HepG2 (cell line): ENCODE data around the gene CCNL1. TPM values are rescaled to one million over a fixed set of nuclear protein-coding genes. Genes with fewer than 3 reads are reported as not detected.

ENCODE experiments used
- AGO2 ChIP-seq: fragments of 200-400 bp; formaldehyde crosslinking; optimal IDR thresholded peaks from 2 replicates; pipeline ENCODE3; 2017; ENCODE audit warnings: mild to moderate bottlenecking, low read depth, low read length, moderate library complexity
- CENPT ChIP-seq: sonication (generic); formaldehyde crosslinking; IDR thresholded peaks from 2 replicates; pipeline ENCODE4 v1.8.0; 2022; ENCODE audit warnings: low read depth, mild to moderate bottlenecking, moderate library complexity, missing genetic modification reagents
- DDIT3 ChIP-seq: sonication (generic); formaldehyde crosslinking; IDR thresholded peaks from 2 replicates; pipeline ENCODE4 v1.4.0; 2020; ENCODE audit warnings: mild to moderate bottlenecking, missing genetic modification reagents
- DR1 ChIP-seq: sonication (generic); formaldehyde crosslinking; IDR thresholded peaks from 2 replicates; pipeline ENCODE4 v1.8.0; 2021; ENCODE audit warnings: mild to moderate bottlenecking, missing genetic modification reagents, inconsistent platforms
- FLYWCH1 ChIP-seq: sonication (generic); formaldehyde crosslinking; IDR thresholded peaks from 2 replicates; pipeline ENCODE4 v1.8.1; 2023; ENCODE audit warnings: mild to moderate bottlenecking, missing genetic modification reagents
- HOXD1 ChIP-seq: sonication (generic); formaldehyde crosslinking; IDR thresholded peaks from 2 replicates; pipeline ENCODE4 v1.5.0; 2020; ENCODE audit warnings: missing genetic modification reagents
- KDM4B ChIP-seq: sonication (generic); formaldehyde crosslinking; IDR thresholded peaks from 2 replicates; pipeline ENCODE4 v1.4.0; 2020; ENCODE audit warnings: missing genetic modification reagents
- KDM5B ChIP-seq: sonication (generic); formaldehyde crosslinking; IDR thresholded peaks from 2 replicates; pipeline ENCODE4 v1.4.0; 2020; ENCODE audit warnings: missing genetic modification reagents, mild to moderate bottlenecking, borderline replicate concordance
- MAF1 ChIP-seq: sonication (generic); formaldehyde crosslinking; IDR thresholded peaks from 2 replicates; pipeline ENCODE4 v1.5.0; 2020; ENCODE audit warnings: missing genetic modification reagents, borderline replicate concordance
- NCOA5 ChIP-seq: sonication (generic); formaldehyde crosslinking; IDR thresholded peaks from 2 replicates; pipeline ENCODE4 v1.4.0; 2020; ENCODE audit warnings: missing genetic modification reagents
- NKX3-1 ChIP-seq: sonication (generic); formaldehyde crosslinking; IDR thresholded peaks from 2 replicates; pipeline ENCODE4 v1.5.0; 2020; ENCODE audit warnings: missing genetic modification reagents
- NR2F2 ChIP-seq: IDR thresholded peaks from 2 replicates; pipeline ENCODE4 v1.6.1; 2012; ENCODE audit warnings: low read depth, inconsistent platforms, borderline replicate concordance
- PCBP2 ChIP-seq: fragments of 200-400 bp; formaldehyde crosslinking; optimal IDR thresholded peaks from 2 replicates; pipeline ENCODE3; 2018; ENCODE audit warnings: low read length, low read depth; ENCODE audit not compliant: poor library complexity, severe bottlenecking
- SP2 ChIP-seq: sonication (generic); formaldehyde crosslinking; IDR thresholded peaks from 2 replicates; pipeline ENCODE4 v1.5.1; 2020; ENCODE audit warnings: mild to moderate bottlenecking, missing genetic modification reagents
- TEAD2 ChIP-seq: sonication (generic); formaldehyde crosslinking; IDR thresholded peaks from 2 replicates; pipeline ENCODE4 v1.9.0; 2021; ENCODE audit warnings: missing genetic modification reagents
- U2AF2 ChIP-seq: fragments of 200-400 bp; formaldehyde crosslinking; IDR thresholded peaks from 2 replicates; pipeline ENCODE4 v1.6.1; 2017; ENCODE audit warnings: low read depth, mild to moderate bottlenecking, low read length
- XRCC5 ChIP-seq: fragments of 200-400 bp; formaldehyde crosslinking; optimal IDR thresholded peaks from 2 replicates; pipeline ENCODE3; 2017; ENCODE audit warnings: mild to moderate bottlenecking, low read length
- ZNF136 ChIP-seq: sonication (generic); formaldehyde crosslinking; IDR thresholded peaks from 2 replicates; pipeline ENCODE4 v1.8.1; 2022; ENCODE audit warnings: low read depth, mild to moderate bottlenecking, moderate library complexity, missing genetic modification reagents
- ZNF276 ChIP-seq: sonication (generic); formaldehyde crosslinking; IDR thresholded peaks from 2 replicates; pipeline ENCODE4 v1.4.0; 2020; ENCODE audit warnings: mild to moderate bottlenecking, low read depth, missing genetic modification reagents
- ZNF329 ChIP-seq: sonication (generic); formaldehyde crosslinking; IDR thresholded peaks from 2 replicates; pipeline ENCODE4 v1.9.0; 2021; ENCODE audit warnings: low read depth, mild to moderate bottlenecking, missing genetic modification reagents
- ZNF382 ChIP-seq: sonication (generic); formaldehyde crosslinking; IDR thresholded peaks from 2 replicates; pipeline ENCODE4 v1.5.0; 2020; ENCODE audit warnings: missing genetic modification reagents, mild to moderate bottlenecking, borderline replicate concordance
- ZNF446 ChIP-seq: sonication (generic); formaldehyde crosslinking; IDR thresholded peaks from 2 replicates; pipeline ENCODE4 v1.5.0; 2020; ENCODE audit warnings: mild to moderate bottlenecking, missing genetic modification reagents
- ZNF598 ChIP-seq: sonication (generic); formaldehyde crosslinking; IDR thresholded peaks from 2 replicates; pipeline ENCODE4 v1.5.1; 2020; ENCODE audit warnings: mild to moderate bottlenecking, missing genetic modification reagents, borderline replicate concordance
- ZNF883 ChIP-seq: sonication (generic); formaldehyde crosslinking; IDR thresholded peaks from 2 replicates; pipeline ENCODE4 v1.5.1; 2020; ENCODE audit warnings: mild to moderate bottlenecking, missing genetic modification reagents; ENCODE audit errors: not compliant biosample characterization
- polyA plus RNA-seq, 8 experiments: library from polyadenylated mRNA; depleted of rRNA in 3 of 8; stranded (reverse) in 7 of 8; unstranded in 1 of 8; fragments of >200 nt; fragmentation: Illumina TruSeq in 4 of 8; extraction: Trizol in 4 of 8; gene quantifications; 2 replicates each; pipeline versions ENCODE4 v1.2.1 to v1.2.3, GENCODE V29; 2011 to 2016; ENCODE audit warnings: low read depth in 4 of 8, missing spikeins in 1 of 8, mixed read lengths in 1 of 8; ENCODE audit not compliant: insufficient read depth in 1 of 8
- total RNA-seq, 5 experiments: library from RNA; depleted of rRNA; stranded (reverse); fragments of >200 nt; fragmentation: Illumina TruSeq; extraction: Trizol; gene quantifications; 2 replicates each; pipeline ENCODE4 v1.2.3, GENCODE V29; 2016; ENCODE audit warnings: low read depth in 1 of 5
- TF ChIP-seq, protein P1 (sequence below): sonication (generic); formaldehyde crosslinking; conservative IDR thresholded peaks from 2 replicates; pipeline ENCODE4 v1.4.0; 2020; ENCODE audit warnings: missing genetic modification reagents
- TF ChIP-seq, protein P2 (sequence below): sonication (generic); formaldehyde crosslinking; IDR thresholded peaks from 2 replicates; pipeline ENCODE4 v1.4.0; 2020; ENCODE audit warnings: missing genetic modification reagents

The CCNL1 gene
- total and polyA plus RNA-seq, 2 of the 13 experiments (the other 11 are each of a cell fraction or from before 2014, with no cell fraction given): 151 to 303 TPM

GRCh38 chr3:157159762-157160657, at the start of gene CCNL1 (continued):
- TF ChIP-seq, protein P1, sequence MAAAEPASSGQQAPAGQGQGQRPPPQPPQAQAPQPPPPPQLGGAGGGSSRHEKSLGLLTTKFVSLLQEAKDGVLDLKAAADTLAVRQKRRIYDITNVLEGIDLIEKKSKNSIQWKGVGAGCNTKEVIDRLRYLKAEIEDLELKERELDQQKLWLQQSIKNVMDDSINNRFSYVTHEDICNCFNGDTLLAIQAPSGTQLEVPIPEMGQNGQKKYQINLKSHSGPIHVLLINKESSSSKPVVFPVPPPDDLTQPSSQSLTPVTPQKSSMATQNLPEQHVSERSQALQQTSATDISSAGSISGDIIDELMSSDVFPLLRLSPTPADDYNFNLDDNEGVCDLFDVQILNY: peak; percentile 76; the same call in 1 of the 2 replicates
- no peak; the same call in 1 of the 2 replicates for TF ChIP-seq TEAD2 (CRISPR knock-in tag)
- TF ChIP-seq ZNF883: peak; percentile 96
- TF ChIP-seq ZNF598 (CRISPR knock-in tag): peak; percentile 80
- no peak; the same call in 1 of the 2 replicates for TF ChIP-seq DDIT3 (CRISPR knock-in tag)
- peak; percentile 94 for TF ChIP-seq ZNF136 (CRISPR knock-in tag)
- TF ChIP-seq PCBP2: no peak
- TF ChIP-seq, protein P2, sequence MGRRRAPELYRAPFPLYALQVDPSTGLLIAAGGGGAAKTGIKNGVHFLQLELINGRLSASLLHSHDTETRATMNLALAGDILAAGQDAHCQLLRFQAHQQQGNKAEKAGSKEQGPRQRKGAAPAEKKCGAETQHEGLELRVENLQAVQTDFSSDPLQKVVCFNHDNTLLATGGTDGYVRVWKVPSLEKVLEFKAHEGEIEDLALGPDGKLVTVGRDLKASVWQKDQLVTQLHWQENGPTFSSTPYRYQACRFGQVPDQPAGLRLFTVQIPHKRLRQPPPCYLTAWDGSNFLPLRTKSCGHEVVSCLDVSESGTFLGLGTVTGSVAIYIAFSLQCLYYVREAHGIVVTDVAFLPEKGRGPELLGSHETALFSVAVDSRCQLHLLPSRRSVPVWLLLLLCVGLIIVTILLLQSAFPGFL: peak; percentile 74
- TF ChIP-seq MAF1 (CRISPR knock-in tag): no peak; the same call in 1 of the 2 replicates
- TF ChIP-seq AGO2: peak; percentile 97
- peak; percentile 84; the same call in 1 of the 2 replicates for TF ChIP-seq CENPT (CRISPR knock-in tag)
- TF ChIP-seq NKX3-1 (CRISPR knock-in tag): peak; percentile 48
- TF ChIP-seq FLYWCH1 (CRISPR knock-in tag): no peak; the same call in 1 of the 2 replicates
- TF ChIP-seq ZNF329 (CRISPR knock-in tag): peak; percentile 91
- peak; percentile 61; the same call in 1 of the 2 replicates for TF ChIP-seq NR2F2
- 0 out of 2 replicates have a peak, but pooled peaks have one; percentile 39 for TF ChIP-seq NCOA5 (CRISPR knock-in tag)
- peak; percentile 94 for TF ChIP-seq KDM4B (CRISPR knock-in tag)
- TF ChIP-seq ZNF276 (CRISPR knock-in tag): peak; percentile 75
- TF ChIP-seq XRCC5: peak; percentile 86
- peak; percentile 67 for TF ChIP-seq SP2 (CRISPR knock-in tag)
- TF ChIP-seq KDM5B (CRISPR knock-in tag): peak; percentile 86
- TF ChIP-seq ZNF382 (CRISPR knock-in tag): no peak
- TF ChIP-seq DR1: peak; percentile 99
- no peak for TF ChIP-seq U2AF2
- TF ChIP-seq ZNF446 (CRISPR knock-in tag): 0 out of 2 replicates have a peak, but pooled peaks have one; percentile 66
- TF ChIP-seq HOXD1 (CRISPR knock-in tag): peak; percentile 95
